Right atrium auricular region (tissue), 2 donors: Measurements from ENCODE around the gene NOS1AP. TPM values are rescaled to one million over a fixed set of nuclear protein-coding genes. Genes with fewer than 3 reads are reported as not detected.

Experiments
- microRNA counts, 2 donors: library from miRNA; unstranded; fragments of <30 nt; microRNA quantifications; one replicate each; lab custom pipeline; 2016 to 2017
- microRNA-seq, 2 donors: library from miRNA; unstranded; fragments of <30 nt; microRNA quantifications; one replicate each; pipeline ENCODE4, GENCODE V29; 2016 to 2017; ENCODE audit warnings: borderline number of aligned reads in 2 of 2, borderline replicate concordance in 1 of 2
- total RNA-seq, 2 donors: library from RNA; depleted of rRNA; stranded (reverse); fragments of >200 nt; gene quantifications; one replicate each; pipeline ENCODE4 v1.1.0, GENCODE V29; 2016

The NOS1AP gene
- total RNA-seq, 2 donors from 2014 or later = 2.2 to 2.4 TPM

MicroRNA genes within 50 kb of the gene (microRNA counts, 767-probe panel; counts per million panel counts)
- microRNA hsa-miR-556-3p (lab: Ali Mortazavi, UCI) = 0 to 31.0 counts per million in 2 donors
- 0 to 31.0 counts per million in 2 donors for microRNA hsa-miR-556-5p (lab: Ali Mortazavi, UCI)

Small RNA genes within 50 kb of the gene (microRNA-seq; reads per million reads assigned to microRNA genes)
- gene MIR4654 (0 reads per million in 2 donors), gene MIR556 (0.71 to 2.8 reads per million in 2 donors)

Other genes with a start within 250 kb of the NOS1AP start
- 1 to 10 TPM; 4.5 to 9.2 TPM for gene OLFML2B, start 45.8 kb upstream of the NOS1AP start, total RNA-seq